HepG2 (cell line): ENCODE measurements around the gene PTPRM. TPM values are rescaled to one million over a fixed set of nuclear protein-coding genes. Genes with fewer than 3 reads are reported as not detected.

ENCODE experiments used
- ATAC-seq: fragments of 200-7000 bp; cut with Tn5 transposase; 3 replicates; pipeline ENCODE4 v1.9.1; 2020; ENCODE audit warnings: mild to moderate bottlenecking, moderate library complexity
- BruUV-seq: library from RNA; stranded (reverse); fragments of 400-500 nt; replicated peaks from 2 replicates; lab custom pipeline; 2021; lab: Mats Ljungman, UMichigan
- CTCF ChIA-PET: fragments of 300-600 bp; formaldehyde crosslinking; extraction: SDS; loops from one replicate; lab custom pipeline; 2021; ENCODE audit warnings: low total read pairs, inconsistent platforms, low intra/inter-chr PET ratio; lab: Yijun Ruan, JAX
- POLR2A ChIA-PET: fragments of 350-600 bp; sonication (Branson Sonifier 250); formaldehyde crosslinking; loops from one replicate; lab custom pipeline; 2020; ENCODE audit warnings: antibody characterized with exemption, inconsistent platforms; lab: Yijun Ruan, JAX
- DNase-seq: peaks from one replicate; pipeline ENCODE4 v3.0.0-alpha.2; 2015; ENCODE audit warnings: low spot score
- FAIRE-seq: peaks from 3 replicates; lab custom pipeline; 2011; peaks lifted over from hg19 to GRCh38; lab: Jason Lieb, UNC
- H2AFZ ChIP-seq: one replicate; pipeline ENCODE4 v1.6.1; 2011; ENCODE audit warnings: low read length, inconsistent platforms
- H3K27ac ChIP-seq: fragments of 300-600 bp; 3 replicates; pipeline ENCODE4 v1.8.0; 2011; ENCODE audit warnings: mixed run types, mild to moderate bottlenecking, mixed read lengths, low read length, inconsistent platforms; ENCODE audit not compliant: insufficient read depth; ENCODE audit errors: extremely low read length
- H3K27me3 ChIP-seq, 2 experiments: fragments of 200-600 bp in 1 of 2; 2 replicates in 1 of 2; 3 replicates in 1 of 2; pipeline versions ENCODE4 v1.6.0 to v1.8.0; 2011; ENCODE audit warnings: low read length in 2 of 2, mild to moderate bottlenecking in 2 of 2, moderate library complexity in 2 of 2, inconsistent platforms in 1 of 2; ENCODE audit not compliant: insufficient read depth in 2 of 2, control insufficient read depth in 1 of 2
- H3K36me3 ChIP-seq, 2 experiments: fragments of 200-600 bp in 1 of 2; replicated peaks in 1 of 2; 2 replicates in 1 of 2; 3 replicates in 1 of 2; pipeline versions ENCODE4 v1.5.1 to v1.8.0; 2011; ENCODE audit warnings: low read length in 2 of 2, inconsistent platforms in 1 of 2; ENCODE audit not compliant: insufficient read depth in 2 of 2, control insufficient read depth in 1 of 2
- H3K4me1 ChIP-seq: 2 replicates; pipeline ENCODE4 v1.5.1; 2012; ENCODE audit warnings: low read length, inconsistent platforms; ENCODE audit not compliant: insufficient read depth
- H3K4me2 ChIP-seq: 2 replicates; pipeline ENCODE4 v1.6.0; 2011; ENCODE audit warnings: low read depth, low read length, inconsistent platforms
- H3K4me3 ChIP-seq, 3 experiments: fragments of 200-600 bp in 1 of 3; sonication (generic), shearing (Covaris generic) in 1 of 3; replicated peaks in 1 of 3; 2 replicates each; pipeline ENCODE4 v1.5.1; 2011 to 2016; ENCODE audit warnings: low read length in 3 of 3, inconsistent platforms in 2 of 3, low read depth in 2 of 3, mild to moderate bottlenecking in 2 of 3, control low read depth in 1 of 3, mixed read lengths in 1 of 3; ENCODE audit not compliant: insufficient read depth in 1 of 3
- H3K79me2 ChIP-seq: one replicate; pipeline ENCODE4 v1.6.1; 2011; ENCODE audit warnings: low read length, inconsistent platforms; ENCODE audit not compliant: insufficient read depth
- H3K9ac ChIP-seq: 2 replicates; pipeline ENCODE4 v1.6.0; 2011; ENCODE audit warnings: mild to moderate bottlenecking, low read depth, low read length, inconsistent platforms; ENCODE audit not compliant: insufficient read depth
- H3K9me3 ChIP-seq: 2 replicates; pipeline ENCODE4 v1.5.1; 2012; ENCODE audit warnings: mild to moderate bottlenecking, low read length
- H4K20me1 ChIP-seq: 2 replicates; pipeline ENCODE4 v1.6.0; 2011; ENCODE audit warnings: inconsistent platforms, mild to moderate bottlenecking, low read length, moderate library complexity; ENCODE audit not compliant: insufficient read depth
- CTCF ChIP-seq: sonication (generic); formaldehyde crosslinking; IDR thresholded peaks from 2 replicates; pipeline ENCODE4 v1.5.0; 2020; ENCODE audit warnings: mild to moderate bottlenecking, missing genetic modification reagents, moderate library complexity
- ELF3 ChIP-seq: IDR thresholded peaks from 2 replicates; pipeline ENCODE4 v1.6.1; 2016; ENCODE audit warnings: missing genetic modification reagents, missing compliant biosample characterization
- HDAC2 ChIP-seq: sonication (generic); formaldehyde crosslinking; IDR thresholded peaks from 2 replicates; pipeline ENCODE4 v1.4.0; 2020; ENCODE audit warnings: missing genetic modification reagents
- IRF9 ChIP-seq: sonication (generic); formaldehyde crosslinking; IDR thresholded peaks from 2 replicates; pipeline ENCODE4 v1.8.0; 2022; ENCODE audit warnings: missing genetic modification reagents, mild to moderate bottlenecking, borderline replicate concordance
- JUN ChIP-seq: sonication (generic); formaldehyde crosslinking; IDR thresholded peaks from 2 replicates; pipeline ENCODE4 v1.4.0; 2020; ENCODE audit warnings: mild to moderate bottlenecking, missing genetic modification reagents
- SMC3 ChIP-seq: IDR thresholded peaks from 2 replicates; pipeline ENCODE4 v1.6.1; 2011; ENCODE audit warnings: low read length, improper control_type of control experiment
- YY1 ChIP-seq: IDR thresholded peaks from 2 replicates; pipeline ENCODE4 v1.6.1; 2011; ENCODE audit warnings: low read length, low read depth, moderate library complexity, mild to moderate bottlenecking; ENCODE audit not compliant: insufficient read depth, insufficient replicate concordance
- whole genome bisulfite sequencing: methylation state at CpG from one replicate; pipeline ENCODE4 v1.1.6; 2017; ENCODE audit warnings: low lambda C conversion rate; 5-methylcytosine and 5-hydroxymethylcytosine counted together
- in situ Hi-C: cut with HindIII; loops from 2 replicates; pipeline ENCODE4 v1.10.0; 2017; ENCODE audit warnings: low pct_unique_long_range_greater_than_20kb; ENCODE audit not compliant: extremely low pct_ligation_motif_present
- intact Hi-C: fragments of 100-400 bp; cut with micrococcal nuclease; formaldehyde crosslinking; loops from one replicate; pipeline ENCODE4 v1.10.0; 2022; ENCODE audit not compliant: unreplicated experiment
- polyA plus RNA-seq, 8 experiments: library from polyadenylated mRNA; depleted of rRNA in 3 of 8; stranded (reverse) in 7 of 8; unstranded in 1 of 8; fragments of >200 nt; fragmentation: Illumina TruSeq in 4 of 8; extraction: Trizol in 4 of 8; gene quantifications; 2 replicates each; pipeline versions ENCODE4 v1.2.1 to v1.2.3, GENCODE V29; 2011 to 2016; ENCODE audit warnings: low read depth in 4 of 8, missing spikeins in 1 of 8, mixed read lengths in 1 of 8; ENCODE audit not compliant: insufficient read depth in 1 of 8
- total RNA-seq, 5 experiments: library from RNA; depleted of rRNA; stranded (reverse); fragments of >200 nt; fragmentation: Illumina TruSeq; extraction: Trizol; gene quantifications; 2 replicates each; pipeline ENCODE4 v1.2.3, GENCODE V29; 2016; ENCODE audit warnings: low read depth in 1 of 5

Gene PTPRM
- total and polyA plus RNA-seq, 2 of the 13 experiments (the other 11 are each of a cell fraction or from before 2014, with no cell fraction given) = 12.6 to 108 TPM

GRCh38 chr18:7590826-7591560 lies 23.9 kb downstream of the PTPRM start (continued):
- no peak for TF ChIP-seq IRF9 (CRISPR knock-in tag)
- no peak for TF ChIP-seq YY1
- no peak for TF ChIP-seq ELF3
- no peak for TF ChIP-seq HDAC2 (CRISPR knock-in tag)
- TF ChIP-seq, all 625 proteins: peak for 0

DNA sequence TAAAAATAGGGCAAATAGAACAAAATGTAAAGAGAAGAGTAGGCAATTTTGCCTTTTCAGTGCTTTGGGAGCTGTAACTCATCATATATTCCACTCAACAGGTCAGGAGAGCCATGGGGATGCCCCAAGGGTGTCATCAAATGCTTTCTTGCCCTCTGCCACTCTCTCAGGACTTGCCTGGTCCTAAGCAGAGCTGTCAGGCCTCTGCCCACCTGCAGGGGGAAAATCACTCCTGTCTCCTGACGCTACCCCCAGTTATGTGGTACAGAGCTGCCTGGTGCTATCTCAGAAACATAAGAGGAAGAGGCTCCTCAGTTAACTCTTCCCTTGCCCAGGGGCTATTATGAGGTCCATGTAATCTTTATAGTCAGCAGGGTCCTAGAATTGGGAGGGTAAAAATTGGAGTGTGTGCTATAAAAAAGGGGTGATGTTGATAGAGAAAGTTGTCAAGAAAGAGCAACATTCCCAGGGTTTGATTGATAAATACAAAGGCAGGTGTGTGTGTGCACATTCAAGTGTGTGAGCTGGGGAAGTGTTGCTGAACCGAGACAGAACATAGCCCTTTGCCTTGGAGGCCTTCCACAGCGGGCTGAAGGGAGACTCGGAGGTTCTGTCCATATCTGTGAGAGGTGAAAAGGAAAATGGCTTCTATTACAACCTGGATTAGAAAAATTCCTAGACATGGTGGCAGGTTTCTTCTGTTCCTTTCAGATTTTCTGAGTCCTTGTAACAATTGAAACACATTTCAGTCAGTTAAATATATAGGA lies 25.4 kb downstream of the PTPRM start:
- intact Hi-C loops = no loop called here
- 88% methylated on average over 4 of the region's 4 CpGs for WGBS
- Histone ChIP-seq H3K9me3 (no peaks in the 10 kb centered on the region), H3K27me3 (no peaks in the 10 kb centered on the region), H3K79me2 (peaks cover 15% of the 10 kb centered on the region), H4K20me1 (no peaks in the 10 kb centered on the region), H3K27ac (no peak overlapping the region), H3K4me2 (no peak overlapping the region), H3K4me1 (0 out of 2 replicates have a peak, but pooled peaks cover 7% of the 10 kb centered on the region), H3K36me3 (no peaks in the 10 kb centered on the region), H3K4me3 (no peak overlapping the region), H3K9ac (no peak overlapping the region), H2AFZ (no peak overlapping the region)
- DNase-seq = no peak
- in situ Hi-C loops = no loop called here
- TF ChIP-seq SMC3 (peak; percentile 38; the same call in 1 of the 2 replicates), CTCF (CRISPR knock-in tag) (peak; percentile 21; the same call in 1 of the 2 replicates), JUN (CRISPR knock-in tag) (no peak)
- ChIA-PET CTCF (no interaction called here), POLR2A (no interaction called here)
- peak; percentile 93 for ATAC-seq
- FAIRE-seq = no peak
- no TSS peak for BruUV-seq
